GM19468 (cell line): Measurements from ENCODE around the gene RNF148.

Experiments
- ATAC-seq: cut with Tn5 transposase; IDR thresholded peaks from one replicate; pipeline ENCODE4 v1.9.1; 2021; ENCODE audit warnings: mild to moderate bottlenecking, moderate library complexity, moderate number of reproducible peaks; ENCODE audit not compliant: unreplicated experiment; ENCODE audit errors: extremely low read depth

Gene RNF148, protein sequence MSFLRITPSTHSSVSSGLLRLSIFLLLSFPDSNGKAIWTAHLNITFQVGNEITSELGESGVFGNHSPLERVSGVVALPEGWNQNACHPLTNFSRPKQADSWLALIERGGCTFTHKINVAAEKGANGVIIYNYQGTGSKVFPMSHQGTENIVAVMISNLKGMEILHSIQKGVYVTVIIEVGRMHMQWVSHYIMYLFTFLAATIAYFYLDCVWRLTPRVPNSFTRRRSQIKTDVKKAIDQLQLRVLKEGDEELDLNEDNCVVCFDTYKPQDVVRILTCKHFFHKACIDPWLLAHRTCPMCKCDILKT

DNA sequence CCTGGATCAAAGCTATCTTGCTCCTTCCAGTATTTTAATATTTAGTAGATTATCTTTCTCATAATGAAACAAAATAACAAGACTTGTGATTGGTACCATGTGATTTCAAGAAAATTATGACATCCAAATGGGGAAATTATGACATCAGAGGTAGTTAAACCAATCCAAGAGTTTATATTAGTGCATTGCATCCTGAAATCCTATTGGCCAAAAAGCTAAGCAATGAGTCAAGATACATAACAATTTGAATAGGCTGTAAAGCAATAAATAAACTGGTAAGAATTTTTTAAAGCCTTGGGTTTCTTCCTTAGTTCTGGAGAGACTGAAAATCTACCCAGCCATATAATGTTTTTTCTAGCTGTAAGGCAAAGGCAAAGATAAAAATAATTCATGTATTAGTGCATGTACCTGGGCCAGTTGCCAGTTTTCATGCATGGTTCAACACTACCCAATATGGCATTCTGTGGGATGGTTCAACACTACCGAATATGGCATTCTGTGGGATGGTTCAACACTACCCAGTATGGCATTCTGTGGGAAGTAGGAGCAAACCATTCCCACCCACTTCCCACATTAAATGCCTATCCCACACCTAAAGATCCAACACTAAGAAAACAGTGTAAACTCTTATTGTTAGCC, at the start of gene RNF148:
RNF148 (minus strand) TSS at position 51 of the 639 bp plus-strand sequence. CDS start 172 bp downstream, outside the sequence.
- ATAC-seq, result no peak

DNA sequence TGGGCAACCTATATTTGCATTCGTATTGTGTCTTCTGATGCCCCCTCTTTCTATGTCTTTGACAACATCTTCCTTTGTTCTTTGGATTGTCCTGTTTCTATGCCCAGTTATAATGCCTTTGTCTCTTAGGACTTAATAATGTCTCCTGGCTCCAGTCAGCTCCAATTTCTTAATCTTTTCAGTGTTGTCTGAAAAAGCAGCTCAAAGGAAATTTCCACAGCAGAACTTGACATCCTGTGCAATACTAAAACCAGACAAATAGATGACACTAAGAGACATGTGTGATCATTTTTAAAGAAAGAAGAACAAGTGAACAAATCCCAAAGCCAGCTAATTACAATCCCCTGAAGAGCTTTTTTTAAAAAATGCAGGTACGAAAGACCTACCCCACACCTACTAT, 47.7 kb upstream of the RNF148 start:
- no peak for ATAC-seq

DNA sequence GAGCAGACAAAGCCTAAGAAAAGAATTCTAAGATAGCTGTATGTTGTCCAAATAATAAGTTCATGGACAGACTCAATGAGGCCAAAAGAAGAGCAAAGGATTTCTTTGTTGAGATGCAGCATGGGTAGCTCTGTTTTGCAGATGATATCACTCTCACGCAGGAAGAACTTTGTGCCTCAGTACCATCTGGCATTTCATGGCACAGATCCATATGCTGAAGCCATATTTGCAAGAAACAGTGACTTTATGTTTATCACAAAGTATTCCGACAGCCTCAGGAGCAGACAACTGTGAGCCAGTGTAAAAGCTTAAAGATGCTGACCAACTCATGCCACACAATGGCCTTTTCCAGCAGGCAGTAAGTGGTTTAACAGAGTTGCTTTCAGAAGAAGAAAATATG, 45.5 kb upstream of the RNF148 start:
- no peak for ATAC-seq

DNA sequence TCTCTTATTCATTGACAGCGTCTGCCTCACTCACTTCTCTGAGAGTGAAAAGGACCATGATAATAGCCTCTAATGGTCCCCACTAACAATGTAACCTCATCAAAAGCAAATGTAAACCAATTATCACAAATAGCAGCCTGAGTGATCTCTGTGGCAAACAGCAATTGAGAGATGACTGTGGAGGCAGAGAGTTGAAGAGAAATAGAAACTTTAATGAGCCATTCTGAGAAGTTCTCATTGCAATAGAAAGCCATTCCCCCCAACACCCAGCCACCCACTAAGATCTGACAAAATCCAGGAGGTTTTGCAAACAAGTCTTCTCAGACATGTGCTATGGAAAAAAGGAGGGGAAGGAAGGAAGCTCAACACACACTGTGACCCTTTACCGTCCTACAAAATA, 44.2 kb upstream of the RNF148 start:
- ATAC-seq, result no peak

DNA sequence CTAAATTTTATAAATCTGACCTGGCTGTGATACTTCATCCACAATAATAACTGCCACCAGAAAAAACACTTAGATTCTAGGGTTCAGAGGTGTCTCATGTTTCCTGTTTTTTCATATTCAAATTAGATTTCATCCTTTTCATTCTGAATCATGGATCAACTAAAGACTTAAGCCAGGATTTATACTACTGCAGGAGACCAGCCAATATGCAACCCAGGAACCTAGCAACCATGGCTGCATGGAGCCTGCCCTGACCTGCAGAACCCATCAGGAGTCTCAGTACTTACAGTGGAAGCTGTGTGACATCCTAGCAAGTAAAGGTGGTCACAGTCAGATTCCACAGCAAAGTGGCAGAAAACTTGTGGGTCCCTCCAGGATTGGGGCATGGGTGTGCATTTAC, 40.5 kb upstream of the RNF148 start:
- ATAC-seq, result no peak

DNA sequence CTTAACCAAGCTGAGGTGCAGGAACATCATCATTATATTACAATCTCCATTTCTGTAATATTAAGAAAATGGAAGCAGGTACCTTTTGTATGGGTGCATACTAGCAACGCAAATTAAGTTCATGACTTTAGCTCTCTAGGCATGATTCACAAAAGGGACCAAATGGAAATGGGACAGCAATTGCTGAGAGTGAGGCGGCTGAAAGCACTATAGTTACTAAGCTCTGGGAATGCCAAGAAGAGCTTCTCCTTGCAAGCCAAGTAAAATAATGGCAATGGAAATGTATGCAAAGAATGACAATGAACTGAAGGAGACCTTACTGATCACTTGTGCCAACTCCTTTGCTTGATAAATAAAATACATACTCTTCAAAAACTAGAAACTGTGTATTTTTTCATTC, 36.2 kb upstream of the RNF148 start:
- ATAC-seq, result no peak

DNA sequence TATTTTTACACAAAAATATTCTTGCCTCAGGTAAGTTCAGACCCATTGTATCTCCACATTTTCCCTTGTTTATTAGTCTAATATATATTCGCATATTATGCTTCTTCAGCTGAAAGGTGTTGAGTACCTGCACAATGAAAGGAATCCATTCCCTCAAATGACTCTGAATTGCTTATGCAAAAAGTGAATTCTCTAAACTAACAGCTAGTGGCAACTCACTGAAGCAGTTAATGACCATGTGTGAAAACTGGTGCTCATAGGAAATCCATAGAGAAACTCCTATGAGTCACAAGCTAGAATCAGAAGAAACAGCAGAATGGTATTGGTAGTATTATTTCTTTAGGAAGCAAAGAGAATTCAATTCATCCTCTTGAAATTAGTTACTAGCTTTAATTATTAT, 33.5 kb upstream of the RNF148 start:
- no peak for ATAC-seq

DNA sequence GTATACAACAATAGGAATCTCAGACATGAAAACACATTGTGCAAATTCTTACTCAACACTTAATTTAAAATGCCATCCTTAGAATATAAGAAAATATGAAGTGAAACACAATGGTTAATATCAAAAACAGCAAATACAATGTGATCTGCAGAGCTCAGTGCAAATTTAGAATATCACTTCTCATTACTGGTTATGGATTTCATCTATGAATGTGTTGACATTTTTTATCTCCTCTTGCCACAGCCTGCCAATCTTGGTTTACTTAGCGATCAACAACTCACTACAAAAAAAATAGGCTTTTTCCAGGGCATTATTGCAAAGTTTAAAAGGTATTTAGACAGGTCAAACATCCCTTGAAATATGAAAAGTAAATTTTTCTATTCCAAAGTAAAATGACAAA, 25.0 kb upstream of the RNF148 start:
- no peak for ATAC-seq

DNA sequence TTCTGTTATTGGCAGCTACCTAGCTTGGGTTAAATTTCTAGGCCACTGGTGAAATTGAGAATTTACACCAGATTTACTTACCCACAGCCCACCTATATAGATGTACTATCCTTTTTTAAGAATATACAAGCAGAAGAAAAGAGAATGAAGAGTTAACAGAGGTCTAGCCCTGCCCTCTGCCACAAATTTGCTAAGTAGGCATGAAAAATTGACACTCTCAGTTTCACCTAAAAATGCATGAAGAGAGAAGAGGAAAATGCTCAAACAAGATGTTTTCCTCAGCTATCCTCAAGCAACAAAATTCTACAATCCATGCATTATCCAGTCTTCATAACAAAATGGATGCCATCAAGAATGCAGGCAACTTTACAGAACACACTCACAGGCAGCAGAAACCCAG, 24.6 kb upstream of the RNF148 start:
- no peak for ATAC-seq

DNA sequence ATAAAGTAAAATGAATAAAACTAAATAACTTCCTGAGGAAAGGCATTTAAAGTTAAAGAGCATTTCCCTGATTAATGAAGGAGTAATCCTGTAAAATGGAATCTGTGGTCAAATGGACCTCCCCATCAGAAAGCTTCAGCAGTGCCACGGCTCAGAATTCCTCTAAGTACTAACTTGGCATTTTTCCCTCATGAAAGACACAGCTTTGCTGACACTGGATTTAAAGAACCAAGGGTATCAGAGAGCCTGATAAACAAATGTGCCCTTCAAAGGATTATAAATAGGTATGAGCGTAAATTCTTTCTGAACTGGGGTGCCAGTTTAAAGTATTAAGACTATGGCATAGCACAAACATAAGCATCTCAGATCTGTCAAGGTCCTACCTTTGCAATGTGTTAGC, 24.2 kb upstream of the RNF148 start:
- no peak for ATAC-seq

DNA sequence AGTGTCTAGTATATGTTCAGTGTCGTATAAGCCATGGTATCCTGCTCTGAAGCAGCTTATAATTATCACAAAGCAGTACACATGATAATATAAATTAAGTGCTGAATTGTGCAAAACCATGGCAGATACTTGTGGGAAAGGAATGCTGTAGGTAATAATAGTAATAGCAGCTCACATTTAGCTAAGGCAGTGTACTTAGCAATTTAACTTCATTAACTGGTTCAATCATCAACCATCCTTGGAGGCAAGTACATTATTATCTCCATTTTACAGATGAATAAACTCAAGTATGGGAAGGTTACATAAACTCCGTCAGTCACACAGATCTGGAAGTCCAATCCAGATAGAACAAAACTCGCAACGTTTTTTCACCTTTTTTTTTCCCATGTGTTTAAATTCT, 21.6 kb upstream of the RNF148 start:
- ATAC-seq, result no peak

DNA sequence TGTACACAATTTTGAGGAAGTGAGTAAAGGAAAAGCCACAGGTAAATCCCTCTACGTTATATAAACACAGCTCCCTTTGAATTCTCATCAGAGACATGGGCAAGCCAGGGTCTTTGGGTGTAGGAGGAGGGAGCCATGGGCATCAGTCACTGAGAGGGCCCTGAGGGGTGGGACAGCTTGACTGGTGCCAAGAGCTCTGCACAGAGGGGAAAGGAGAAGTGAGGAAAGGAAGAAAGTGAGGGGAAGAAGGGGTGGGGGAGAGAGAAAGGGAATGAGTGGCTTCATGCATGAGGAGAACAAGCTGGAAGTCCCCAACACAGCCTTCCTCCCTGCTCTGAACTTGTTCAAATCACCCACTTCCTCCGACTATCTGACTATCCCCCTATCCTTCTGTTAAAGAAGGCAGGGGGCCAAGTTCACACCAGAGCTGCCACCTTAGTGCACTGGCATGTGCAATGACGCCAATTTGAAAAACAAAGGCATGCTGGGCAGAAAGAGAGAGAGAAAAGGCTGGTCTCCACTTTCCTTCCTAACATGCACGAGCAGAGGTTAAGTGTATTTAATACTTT, 16.4 kb upstream of the RNF148 start:
- no peak for ATAC-seq

DNA sequence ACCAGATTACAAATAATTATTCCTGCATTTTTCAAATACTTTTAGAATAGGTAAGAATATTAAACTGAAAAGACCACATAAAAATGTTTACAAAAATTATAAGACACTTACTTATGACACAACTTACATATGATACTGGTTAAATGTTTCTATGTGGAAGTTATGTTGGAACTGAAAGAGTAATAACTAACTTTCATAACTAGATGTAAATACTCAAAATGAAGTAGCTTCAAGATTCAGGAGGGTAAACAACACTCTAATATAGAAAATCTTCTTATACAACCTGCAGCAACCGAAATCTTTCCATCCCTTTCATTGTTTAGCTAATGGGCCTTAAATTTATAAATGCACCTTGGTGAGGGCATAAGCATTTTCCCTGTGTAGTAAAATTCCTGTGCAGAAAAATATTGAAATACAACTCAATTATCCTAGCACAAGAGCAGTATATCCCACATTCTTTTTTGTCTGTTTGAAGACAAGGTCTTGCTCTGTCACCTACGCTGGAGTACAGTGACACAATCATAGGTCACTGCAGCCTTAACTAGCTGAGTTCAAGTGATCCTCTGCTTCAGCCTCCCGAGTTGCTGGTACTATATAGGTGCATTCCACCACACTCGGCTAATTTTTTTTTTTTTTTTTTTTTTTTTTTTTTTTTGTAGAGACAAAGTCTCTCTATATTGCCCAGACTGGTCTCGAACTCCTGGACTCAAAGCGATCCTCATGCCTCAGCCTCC, 14.8 kb upstream of the RNF148 start:
- ATAC-seq, result no peak

DNA sequence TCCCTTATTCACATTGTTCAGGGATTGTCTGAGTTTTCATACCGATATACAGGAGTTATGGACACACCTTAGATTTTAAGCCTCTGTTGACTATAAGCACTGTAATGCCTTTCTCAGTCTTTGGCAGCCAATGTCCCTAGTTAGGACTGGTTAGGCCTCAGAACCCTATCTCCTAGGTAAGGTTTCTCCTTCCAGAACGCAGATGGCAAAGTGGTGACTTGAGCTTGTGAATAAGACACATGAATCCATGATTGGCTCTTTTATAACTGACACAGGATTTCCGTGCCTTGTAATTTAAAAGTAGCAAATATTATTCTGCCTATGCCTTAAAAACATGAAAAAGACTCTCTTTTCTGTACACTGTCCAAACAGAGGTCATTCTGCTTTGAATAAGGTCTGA, 12.5 kb upstream of the RNF148 start:
- no peak for ATAC-seq

DNA sequence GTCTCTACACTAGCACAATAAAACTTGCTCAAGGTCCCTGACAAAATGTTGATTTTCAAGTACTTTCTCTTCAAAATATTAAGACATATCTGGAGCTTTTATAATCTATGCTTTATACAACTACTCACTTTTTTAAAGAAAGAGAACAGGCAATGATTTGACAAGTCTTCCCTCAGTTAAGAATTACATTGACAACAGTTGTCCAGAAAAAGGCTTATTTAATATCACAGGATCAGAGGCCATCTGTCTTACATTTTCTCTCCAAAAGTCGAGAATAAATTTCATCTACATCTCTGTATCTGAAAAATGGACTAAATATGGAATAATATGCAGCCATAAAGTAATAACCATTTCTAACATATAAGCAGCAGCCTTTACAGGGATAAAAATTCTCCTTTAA, 8.2 kb upstream of the RNF148 start:
- no peak for ATAC-seq

DNA sequence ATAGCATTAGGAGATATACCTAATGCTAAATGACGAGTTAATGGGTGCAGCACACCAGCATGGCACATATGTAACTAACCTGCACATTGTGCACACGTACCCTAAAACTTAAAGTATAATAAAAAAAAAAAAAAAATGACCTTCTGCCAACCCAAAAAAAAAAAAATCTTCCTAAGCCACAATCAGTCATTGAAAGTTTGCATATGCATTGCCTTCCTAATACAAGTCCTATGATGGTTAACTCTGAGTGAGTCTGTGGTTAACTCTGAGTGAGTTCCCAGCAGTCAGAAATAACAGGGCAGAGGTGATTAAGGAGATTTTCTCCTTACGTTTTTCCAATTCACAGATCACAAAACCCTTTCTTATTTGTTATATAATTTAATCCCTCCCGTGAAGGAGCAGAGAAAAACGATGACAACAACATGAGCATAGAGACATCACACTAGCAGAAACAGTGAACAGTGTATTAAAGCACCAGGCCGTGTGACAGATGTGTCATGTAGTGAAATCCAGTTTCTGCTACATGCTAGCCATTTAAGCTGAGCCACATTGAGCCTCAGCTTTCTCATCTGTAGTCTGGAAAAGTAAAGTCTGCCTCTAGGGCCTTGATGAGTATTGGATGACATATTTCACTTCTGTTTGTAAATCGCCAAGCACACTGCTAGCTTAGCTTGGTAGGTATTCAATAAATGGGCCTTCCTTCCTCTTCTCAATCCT, 7.4 kb upstream of the RNF148 start:
- no peak for ATAC-seq

DNA sequence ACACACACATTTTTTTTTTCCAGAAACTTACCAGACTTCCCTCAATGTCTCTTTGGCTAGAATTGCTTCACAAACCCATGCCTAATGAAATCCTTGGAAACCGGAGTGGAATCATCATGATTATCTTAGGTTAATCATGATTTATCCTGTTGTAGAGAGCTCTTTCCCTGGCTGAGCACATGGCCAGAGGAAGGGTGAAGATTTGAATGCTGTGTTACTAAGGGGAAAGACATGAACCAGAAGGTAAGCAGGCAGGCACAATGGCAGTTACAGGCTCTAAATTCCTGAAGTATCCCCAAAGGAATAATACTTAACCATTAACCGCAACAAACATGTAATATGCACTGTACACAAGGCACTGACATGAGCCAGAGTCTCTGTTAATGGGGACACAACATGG, 4.1 kb upstream of the RNF148 start:
- no peak for ATAC-seq

DNA sequence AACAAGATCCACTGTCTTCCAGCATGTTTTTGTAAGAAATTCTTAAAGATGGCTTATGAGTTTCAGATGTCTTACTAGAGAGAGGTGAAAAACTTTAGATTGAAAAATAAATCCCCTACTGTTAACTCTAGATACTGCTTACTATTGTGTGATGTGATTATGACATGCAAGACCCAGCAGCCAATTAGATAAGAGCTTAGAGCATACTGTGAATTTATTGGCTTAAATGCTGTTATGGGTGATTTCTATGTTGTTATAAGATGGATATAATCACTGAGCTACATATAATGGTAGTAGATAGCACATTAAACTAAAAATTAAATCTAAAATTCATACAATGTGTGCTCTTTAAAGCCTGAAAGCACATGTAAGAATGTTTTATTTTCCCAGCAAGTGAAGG, 3.7 kb downstream of the RNF148 start, which contains the start of gene RNF133:
RNF133 (minus strand) TSS at position 101 of the 400 bp plus-strand sequence. CDS start 199 bp downstream, outside the sequence.
- ATAC-seq, result no peak

DNA sequence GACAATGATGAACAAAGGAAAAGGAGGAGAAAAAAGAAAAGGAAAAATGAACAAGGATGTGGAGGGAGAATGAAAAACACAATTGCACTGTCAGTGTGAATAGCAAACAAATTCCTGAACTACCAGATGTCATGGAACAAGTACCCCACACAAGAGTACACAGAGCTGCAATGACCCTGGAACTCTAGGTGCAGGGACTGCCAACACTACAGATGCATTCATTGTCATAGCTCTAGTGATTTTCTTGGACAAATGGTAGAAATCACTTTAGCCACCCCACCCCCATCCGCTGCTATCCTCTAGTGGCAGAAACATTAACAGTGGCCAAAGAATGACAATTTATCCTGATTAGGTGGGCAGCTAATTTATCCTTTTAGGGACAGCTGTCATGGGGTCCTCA, 6.9 kb downstream of the RNF148 start:
- no peak for ATAC-seq

DNA sequence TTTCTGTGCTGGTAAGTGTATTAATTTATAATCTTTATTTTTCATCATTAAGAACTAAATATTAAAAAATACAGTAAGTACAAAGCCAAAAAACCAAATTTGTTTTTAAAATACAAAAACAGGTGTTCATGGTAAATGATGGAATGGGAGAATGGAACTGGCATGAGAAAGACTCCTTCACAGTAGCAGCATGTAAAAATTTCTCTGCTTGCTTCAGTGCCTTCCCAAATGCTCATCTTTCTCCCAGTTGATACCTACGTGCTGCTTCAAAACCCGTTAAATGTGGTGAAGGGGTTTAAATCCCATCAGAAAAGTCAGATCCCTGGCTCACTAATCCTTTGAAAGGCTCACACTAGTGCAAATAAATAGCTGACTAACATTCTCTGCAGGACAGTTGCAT, 8.0 kb downstream of the RNF148 start:
- ATAC-seq, result no peak
